Heart left ventricle (tissue), 16 donors: Measurements from ENCODE around the gene CELF2. TPM values are rescaled to one million over a fixed set of nuclear protein-coding genes. Genes with fewer than 3 reads are reported as not detected.

Experiments used
- ATAC-seq, 4 donors: fragments of 200-7000 bp; cut with Tn5 transposase; one replicate each; pipeline ENCODE4 v1.9.1; 2020 to 2022; ENCODE audit warnings: moderate library complexity in 4 of 4, mild to moderate bottlenecking in 3 of 4, moderate number of reproducible peaks in 1 of 4
- DNase-seq, 5 donors: peaks; one replicate each; pipeline ENCODE4 v3.0.0-alpha.2; 2020
- H3K27ac ChIP-seq, 12 donors: fragments of 200-600 bp; sonication (generic) in 4 of 12; one replicate each; pipeline versions ENCODE4 v1.5.0 to v1.8.0; 2016 to 2022; ENCODE audit warnings: mild to moderate bottlenecking in 2 of 12
- H3K27me3 ChIP-seq, 9 donors: fragments of 200-600 bp; sonication (generic) in 2 of 9; one replicate each; pipeline versions ENCODE4 v1.5.1 to v1.8.0; 2016 to 2022; ENCODE audit warnings: mild to moderate bottlenecking in 3 of 9
- H3K36me3 ChIP-seq, 9 donors: fragments of 200-600 bp; sonication (generic) in 2 of 9; one replicate each; pipeline versions ENCODE4 v1.5.0 to v1.8.0; 2018 to 2022; ENCODE audit warnings: mild to moderate bottlenecking in 2 of 9
- H3K4me1 ChIP-seq, 12 donors: fragments of 200-600 bp; sonication (generic) in 4 of 12; one replicate each; pipeline versions ENCODE4 v1.5.0 to v1.8.0; 2016 to 2022; ENCODE audit warnings: mild to moderate bottlenecking in 3 of 12
- H3K4me3 ChIP-seq, 12 donors: fragments of 200-600 bp; sonication (generic) in 4 of 12; one replicate each; pipeline versions ENCODE4 v1.5.0 to v1.8.0; 2017 to 2022; ENCODE audit warnings: mild to moderate bottlenecking in 9 of 12, moderate library complexity in 4 of 12
- H3K9me3 ChIP-seq, 12 donors: fragments of 200-600 bp; sonication (generic) in 4 of 12; one replicate each; pipeline versions ENCODE4 v1.5.0 to v1.8.0; 2016 to 2022; ENCODE audit warnings: mild to moderate bottlenecking in 1 of 12
- CTCF ChIP-seq, 12 donors: fragments of 200-600 bp; sonication (generic) in 4 of 12; IDR thresholded peaks; one replicate each; pipeline versions ENCODE4 v1.5.0 to v1.8.0; 2018 to 2022; ENCODE audit warnings: antibody characterized with exemption in 12 of 12, mild to moderate bottlenecking in 5 of 12
- POLR2A ChIP-seq, 2 donors: fragments of 450-650 bp; IDR thresholded peaks; one replicate each; pipeline ENCODE4 v1.6.1; 2017; ENCODE audit warnings: antibody characterized with exemption in 2 of 2, mild to moderate bottlenecking in 2 of 2, moderate library complexity in 2 of 2
- WGBS, 4 donors: extraction: QIAGEN DNeasy Blood & Tissue Kit in 2 of 4; methylation state at CpG; one replicate each; pipeline versions ENCODE4 v1.1.5 to v1.1.7; 2013 to 2018; 5-methylcytosine and 5-hydroxymethylcytosine counted together
- intact Hi-C, 10 donors: fragments of 100-400 bp; cut with DNase I; formaldehyde crosslinking; loops; one replicate each; pipeline versions ENCODE4 v1.11.1 to v1.14.2; 2022
- polyA plus RNA-seq, 2 donors: library from polyadenylated mRNA; stranded (reverse); fragments of 200-250 nt; gene quantifications; one replicate each; pipeline ENCODE4 v1.2.3, GENCODE V29; 2013
- total RNA-seq, 9 donors: library from RNA; depleted of rRNA in 2 of 9; stranded (reverse); fragments of >200 nt in 2 of 9; fragmentation: NEBNext Ultra II Directional in 3 of 9; extraction: Animal tissue kit (Norgen Biotek cat#: 25700) in 3 of 9; gene quantifications; one replicate each; pipeline versions ENCODE4 v1.1.0 to v1.2.4, GENCODE V29; 2016 to 2023
- donor health status: ischemic (EF 13 %, LVEDD 7.1; RV severe dilation, severe dysfunction).
- donor health status: healthy with polysubstance abuse.
- donor health status: DM: no; HTN: yes; CAD: no.
- donor health status: DM: no; HTN: no; CAD: no.
- donor health status: ischemic (EF 25% LVEDD 6.9; RV normal size, moderate dysfunction).
- donor health status: ischemic (EF 25% LVEDD 5.7; RV mildly dilated, moderate dysfunction).
- donor health status: healthy.
- donor health status: DM: yes; HTN: yes; CAD: no.
- donor health status: ischemic (EF 35%, LVEDD 5.7; RV mildly dilated, moderate dysfunction).
- donor health status: nonischemic (EF 11% LVEDD 7.7; RV severe dilation, severe dysfunction).
- donor health status: DM: yes; HTN: yes; CAD: no.
- donor health status: PGD.
- donor health status: ischemic (EF 29% LVEDD 5.4; RV normal size, mild dysfunction).
- donor health status: nonischemic (EF 23%, LVEDD 6.1; RV moderate dilation, normal function).

CELF2 gene
- total and polyA plus RNA-seq, 11 donors: 14.2 to 103 (median 67.1) TPM

GRCh38 chr10:11319990-11320602, 302.4 kb downstream of the CELF2 start:
- Histone ChIP-seq H3K27ac (no peak overlapping the region), H3K27me3 (no peaks in the 10 kb centered on the region), H3K4me3 (no peak overlapping the region), H3K36me3 (peaks cover 0 to 99% (median 89%) of the 10 kb centered on the region in 9 donors), H3K4me1 (peaks cover 0 to 13% (median 0%) of the 10 kb centered on the region in 12 donors), H3K9me3 (no peaks in the 10 kb centered on the region)
- 82 to 89% (median 85%) methylated on average over 11 of the region's 11 CpGs for WGBS, 4 donors
- intact Hi-C loops: no loop called here
- DNase-seq (no peak), ATAC-seq (no peak)
- no peak for TF ChIP-seq POLR2A (IDR thresholded peaks at IDR 0.05)
- no peak for TF ChIP-seq CTCF (IDR thresholded peaks at IDR 0.05)

GRCh38 chr10:11320809-11321520, 303.3 kb downstream of the CELF2 start:
- Histone ChIP-seq H3K27ac (no peak overlapping the region), H3K9me3 (no peaks in the 10 kb centered on the region), H3K4me1 (peaks cover 0 to 13% (median 0%) of the 10 kb centered on the region in 12 donors), H3K36me3 (peaks cover 0 to 99% (median 87%) of the 10 kb centered on the region in 9 donors), H3K4me3 (no peak overlapping the region), H3K27me3 (no peaks in the 10 kb centered on the region)
- TF ChIP-seq POLR2A (IDR thresholded peaks at IDR 0.05) (no peak), CTCF (IDR thresholded peaks at IDR 0.05) (no peak)
- 86 to 90% (median 88%) methylated on average over 17 of the region's 17 CpGs for WGBS, 4 donors
- intact Hi-C loops: no loop called here
- ATAC-seq: no peak
- DNase-seq: no peak

- ATAC-seq (no peak), DNase-seq (no peak)
- H3K27ac ChIP-seq: peak overlapping the region in 1 of 12 donors; percentile 10
- intact Hi-C loops: no loop called here
- TF ChIP-seq CTCF (IDR thresholded peaks at IDR 0.05): no peak
- TF ChIP-seq POLR2A (IDR thresholded peaks at IDR 0.05): no peak
- peaks cover 0 to 97% (median 74%) of the 10 kb centered on the region in 9 donors for H3K36me3 ChIP-seq
- H3K4me3 ChIP-seq: no peak overlapping the region
- WGBS, 4 donors: 94 to 100% (median 99%) methylated on average over 1 of the region's 1 CpG
- H3K9me3 ChIP-seq: no peaks in the 10 kb centered on the region
- no peaks in the 10 kb centered on the region for H3K27me3 ChIP-seq
- peaks cover 0 to 14% (median 2%) of the 10 kb centered on the region in 12 donors for H3K4me1 ChIP-seq
These were observed 305.0 kb downstream of the CELF2 start for GRCh38 chr10:11322698-11323097.

- ATAC-seq (no peak), DNase-seq (no peak)
- 94 to 98% (median 96%) methylated on average over 11 of the region's 11 CpGs for WGBS, 4 donors
- H3K4me3 ChIP-seq: no peak overlapping the region
- no peaks in the 10 kb centered on the region for H3K27me3 ChIP-seq
- H3K36me3 ChIP-seq: peaks cover 0 to 97% (median 56%) of the 10 kb centered on the region in 9 donors
- no peaks in the 10 kb centered on the region for H3K9me3 ChIP-seq
- intact Hi-C loops: no loop called here
- H3K27ac ChIP-seq: no peak overlapping the region
- peaks cover under 1 to 25% (median 18%) of the 10 kb centered on the region in 12 donors for H3K4me1 ChIP-seq
- TF ChIP-seq POLR2A (IDR thresholded peaks at IDR 0.05) (no peak), CTCF (IDR thresholded peaks at IDR 0.05) (no peak)
These were observed 307.2 kb downstream of the CELF2 start for GRCh38 chr10:11324761-11325321.
